ENCODE results near the gene ARFGAP1.

Gene ARFGAP1

DNA sequence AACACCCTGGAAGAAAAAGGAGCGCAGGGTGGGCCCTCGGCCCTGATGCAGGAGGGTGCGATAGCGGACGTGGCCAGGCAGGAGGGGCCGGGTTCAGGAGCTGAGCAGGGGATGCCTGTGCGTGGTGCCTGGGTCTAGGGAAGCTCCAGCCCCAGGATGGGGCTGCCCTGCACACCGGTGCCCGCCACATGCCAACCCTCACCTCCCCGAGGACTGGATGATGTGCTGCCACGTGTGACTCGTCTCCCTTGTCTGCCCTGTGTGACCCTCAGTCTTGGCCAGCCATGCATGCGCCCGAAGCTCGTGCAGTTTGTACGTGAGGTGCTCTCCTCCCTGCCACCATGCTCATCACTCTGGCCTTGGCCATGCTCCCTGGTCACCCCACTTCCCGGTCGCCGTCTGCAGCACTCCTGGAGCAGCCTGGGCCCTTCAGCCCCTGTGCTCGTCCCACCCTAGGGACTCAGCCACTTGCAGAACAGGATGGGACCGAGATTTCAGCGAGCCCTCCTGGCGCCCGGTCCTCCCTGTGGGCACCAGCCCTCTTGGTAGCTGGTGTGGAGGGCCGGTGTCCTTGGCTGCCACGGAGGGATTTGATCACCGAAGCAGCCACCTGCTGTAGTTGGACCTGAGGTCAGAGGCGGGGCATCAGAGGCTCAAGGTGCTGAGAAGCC is 16.1 kb downstream of the ARFGAP1 start:
- TF ChIP-seq, protein P1, sequence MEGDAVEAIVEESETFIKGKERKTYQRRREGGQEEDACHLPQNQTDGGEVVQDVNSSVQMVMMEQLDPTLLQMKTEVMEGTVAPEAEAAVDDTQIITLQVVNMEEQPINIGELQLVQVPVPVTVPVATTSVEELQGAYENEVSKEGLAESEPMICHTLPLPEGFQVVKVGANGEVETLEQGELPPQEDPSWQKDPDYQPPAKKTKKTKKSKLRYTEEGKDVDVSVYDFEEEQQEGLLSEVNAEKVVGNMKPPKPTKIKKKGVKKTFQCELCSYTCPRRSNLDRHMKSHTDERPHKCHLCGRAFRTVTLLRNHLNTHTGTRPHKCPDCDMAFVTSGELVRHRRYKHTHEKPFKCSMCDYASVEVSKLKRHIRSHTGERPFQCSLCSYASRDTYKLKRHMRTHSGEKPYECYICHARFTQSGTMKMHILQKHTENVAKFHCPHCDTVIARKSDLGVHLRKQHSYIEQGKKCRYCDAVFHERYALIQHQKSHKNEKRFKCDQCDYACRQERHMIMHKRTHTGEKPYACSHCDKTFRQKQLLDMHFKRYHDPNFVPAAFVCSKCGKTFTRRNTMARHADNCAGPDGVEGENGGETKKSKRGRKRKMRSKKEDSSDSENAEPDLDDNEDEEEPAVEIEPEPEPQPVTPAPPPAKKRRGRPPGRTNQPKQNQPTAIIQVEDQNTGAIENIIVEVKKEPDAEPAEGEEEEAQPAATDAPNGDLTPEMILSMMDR (IDR thresholded peaks at IDR 0.05; ENCODE audit: low read depth, low read length) = no peak
- no peak for DNase-seq (ENCODE audit: low read depth, low spot score)

DNA sequence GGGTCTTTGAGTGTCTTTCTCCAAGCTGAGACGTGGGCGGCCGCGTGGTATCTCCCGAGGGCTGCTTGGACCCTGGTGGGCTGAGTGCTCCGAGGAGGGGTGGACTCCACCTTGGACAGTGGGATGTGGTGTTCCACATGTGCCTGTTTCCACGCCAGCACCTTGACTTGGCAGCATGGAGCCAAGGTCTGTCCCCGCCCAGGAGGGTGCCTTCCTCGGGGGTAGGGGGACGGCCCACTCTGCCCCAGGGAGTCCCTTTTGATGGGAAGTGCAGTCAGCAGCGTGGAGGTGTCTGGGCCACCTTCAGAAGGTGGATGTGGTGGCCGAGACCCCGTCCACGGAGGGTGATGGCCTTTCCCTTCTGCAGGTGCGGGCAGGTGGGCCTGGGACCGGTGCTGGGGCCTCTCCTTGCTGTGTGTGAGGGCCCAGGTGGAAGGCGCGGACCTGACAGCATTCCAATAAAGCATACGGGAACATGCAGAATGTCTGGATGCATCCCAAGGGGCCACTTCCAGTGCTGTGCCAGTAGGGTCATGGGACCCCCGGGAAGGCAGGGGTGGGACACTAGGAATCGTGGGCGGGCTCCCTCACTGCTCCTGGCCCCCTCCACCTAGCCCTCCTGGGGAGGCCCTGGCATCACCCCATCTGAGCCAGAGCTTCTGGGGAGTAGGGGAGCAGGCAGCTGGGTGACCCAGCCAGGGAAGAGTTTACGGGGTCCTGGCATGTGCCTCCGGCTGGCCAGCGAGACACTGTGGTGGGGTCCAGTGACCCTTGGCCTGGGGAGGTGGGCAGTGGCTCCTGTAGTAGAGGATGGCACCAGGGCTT is 16.9 kb downstream of the ARFGAP1 start:
- TF ChIP-seq, protein P1 (IDR thresholded peaks at IDR 0.05; ENCODE audit: low read depth, low read length) = no peak
- in situ Hi-C loops (cut with HindIII; ENCODE audit: low sequenced_read_pairs) = no loop called here
- no peak for DNase-seq (ENCODE audit: low read depth, low spot score)
- no peak overlapping the region for H3K4me3 ChIP-seq (ENCODE audit: low read depth, low read length)

More for the DNA sequence above, 16.1 kb downstream of the ARFGAP1 start:
- H3K4me3 ChIP-seq (ENCODE audit: low read depth, low read length) = no peak overlapping the region
- in situ Hi-C loops (cut with HindIII; ENCODE audit: low sequenced_read_pairs) = no loop called here

DNA sequence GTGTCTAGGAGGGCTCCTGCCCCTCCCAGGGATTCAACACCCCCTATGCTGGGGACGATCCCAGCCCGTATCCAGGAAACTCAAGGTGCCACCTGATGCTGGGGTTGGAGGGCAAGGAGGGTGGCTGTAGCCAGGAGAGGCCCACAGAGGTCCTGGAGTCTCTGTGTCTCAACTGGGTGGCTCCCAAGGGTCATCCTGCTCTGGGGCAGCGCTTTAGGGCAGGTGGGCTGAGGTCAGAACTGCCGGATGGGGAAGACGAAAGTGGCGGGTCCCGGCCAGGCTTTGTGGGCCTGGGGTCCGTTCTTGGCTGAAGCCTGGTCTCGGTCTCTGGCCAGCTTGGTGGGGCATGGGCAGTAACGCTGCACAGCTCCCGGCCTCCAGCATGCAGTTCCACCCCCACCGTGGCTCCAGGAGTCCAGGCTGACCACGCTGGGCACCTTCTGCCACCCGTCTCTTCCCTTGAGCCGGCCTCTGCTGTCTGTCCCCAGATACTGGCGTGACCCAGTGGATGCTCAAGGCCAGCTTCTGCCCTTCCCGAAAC is 17.6 kb downstream of the ARFGAP1 start:
- in situ Hi-C loops (cut with HindIII; ENCODE audit: low sequenced_read_pairs) = no loop called here
- TF ChIP-seq, protein P1 (IDR thresholded peaks at IDR 0.05; ENCODE audit: low read depth, low read length) = no peak
- no peak for DNase-seq (ENCODE audit: low read depth, low spot score)
- H3K4me3 ChIP-seq (ENCODE audit: low read depth, low read length) = no peak overlapping the region

DNA sequence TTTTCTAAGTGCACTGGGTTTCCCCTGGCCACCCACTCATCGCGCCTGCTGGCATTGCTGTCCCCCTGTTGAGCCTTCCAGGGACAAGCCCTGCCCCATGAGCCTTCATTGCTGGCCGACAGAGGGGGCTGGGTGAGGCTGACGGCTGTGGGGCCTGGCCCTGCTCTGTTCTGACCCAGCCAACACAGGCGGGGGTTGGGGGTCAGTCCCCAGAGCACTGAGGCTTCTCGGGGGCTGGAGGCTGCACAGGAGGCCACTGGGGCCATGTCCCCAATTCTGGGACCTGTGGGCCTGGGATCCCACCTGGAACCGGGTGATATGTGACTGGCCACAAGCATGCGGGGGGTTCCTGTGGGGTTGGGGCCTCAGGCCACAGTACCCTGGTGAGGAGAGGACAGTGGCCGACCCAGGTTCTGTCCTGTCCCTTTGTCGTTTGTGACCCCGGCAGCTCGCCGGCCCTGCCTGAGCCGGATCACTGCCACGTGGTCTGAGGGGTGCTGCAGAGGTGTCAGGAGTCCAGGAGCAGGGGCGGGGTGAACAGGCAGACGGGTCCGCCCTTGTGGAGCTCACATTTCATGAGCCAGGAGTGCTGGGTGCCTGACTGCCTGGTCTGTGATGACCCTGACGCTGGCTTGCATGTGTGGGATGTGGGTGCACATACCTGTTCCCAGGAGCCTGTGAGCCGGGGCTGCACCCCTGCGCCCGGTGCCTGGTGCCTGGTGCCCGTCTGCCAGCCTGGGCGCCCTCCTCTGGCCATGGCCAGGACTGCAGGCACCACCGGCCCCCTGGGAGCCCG is 18.3 kb downstream of the ARFGAP1 start:
- no peak for DNase-seq (ENCODE audit: low read depth, low spot score)
- in situ Hi-C loops (cut with HindIII; ENCODE audit: low sequenced_read_pairs) = no loop called here

DNA sequence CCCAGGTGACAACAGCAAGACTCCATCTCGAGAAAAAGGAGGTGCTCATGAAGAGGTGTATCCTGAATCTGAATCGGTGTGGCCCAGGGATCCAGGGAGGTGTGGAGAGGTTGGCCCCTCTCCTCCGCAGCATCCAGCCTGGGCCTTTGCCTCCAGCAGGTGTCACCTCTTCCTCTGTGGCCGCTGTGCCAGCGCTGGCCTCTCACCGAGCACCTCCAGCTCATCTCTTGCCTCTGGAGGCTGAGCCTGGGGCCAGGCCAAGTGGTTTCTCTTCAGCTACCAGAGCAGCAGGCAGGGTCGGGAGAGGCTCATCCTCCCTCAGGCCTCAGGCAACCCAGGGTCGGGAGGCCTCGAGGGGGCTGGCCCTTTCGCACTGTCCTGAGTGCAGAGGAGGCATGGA is 19.2 kb downstream of the ARFGAP1 start:
- no peak overlapping the region for H3K4me3 ChIP-seq (ENCODE audit: low read depth, low read length)
- DNase-seq (ENCODE audit: low read depth, low spot score) = no peak
- in situ Hi-C loops (cut with HindIII; ENCODE audit: low sequenced_read_pairs) = no loop called here
- TF ChIP-seq, protein P1 (IDR thresholded peaks at IDR 0.05; ENCODE audit: low read depth, low read length) = no peak

More for the DNA sequence above, 18.3 kb downstream of the ARFGAP1 start:
- no peak overlapping the region for H3K4me3 ChIP-seq (ENCODE audit: low read depth, low read length)
- TF ChIP-seq, protein P1 (IDR thresholded peaks at IDR 0.05; ENCODE audit: low read depth, low read length) = peak; percentile 73

DNA sequence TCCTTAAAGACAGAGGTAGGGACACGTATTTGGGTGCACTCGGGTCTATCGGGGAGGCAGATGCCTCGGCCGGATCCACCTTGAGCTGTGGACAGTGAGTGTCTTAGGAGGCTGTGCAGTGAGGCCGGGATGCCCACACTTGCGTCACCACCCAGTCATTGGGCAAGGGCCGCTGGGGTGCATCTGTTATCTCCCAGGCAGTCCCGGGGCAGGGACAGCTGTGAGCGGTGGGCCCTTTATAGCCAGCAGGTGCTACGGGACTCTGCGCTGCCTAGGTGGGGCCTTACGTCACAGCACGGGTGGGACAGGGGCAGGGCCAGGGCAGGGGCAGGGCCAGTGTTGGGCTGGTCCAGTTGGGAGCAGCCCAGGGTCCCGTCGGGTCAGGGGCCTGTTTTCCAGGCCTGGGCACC is 19.7 kb downstream of the ARFGAP1 start:
- no peak for DNase-seq (ENCODE audit: low read depth, low spot score)
- no peak overlapping the region for H3K4me3 ChIP-seq (ENCODE audit: low read depth, low read length)
- in situ Hi-C loops (cut with HindIII; ENCODE audit: low sequenced_read_pairs) = no loop called here
- TF ChIP-seq, protein P1 (IDR thresholded peaks at IDR 0.05; ENCODE audit: low read depth, low read length) = no peak
